KBM-7 (cell line): ENCODE data around the gene SLC1A3.

Experiments
- DNase-seq: peaks from one replicate; pipeline ENCODE4 v3.0.0-alpha.2; 2015
- in situ Hi-C: fragments of 300-500 bp; cut with MboI; formaldehyde crosslinking; loops from 2 replicates; pipeline ENCODE4 v1.14.3; 2020; ENCODE audit warnings: low sequenced_read_pairs, low pct_unique_long_range_greater_than_20kb, mixed read lengths

SLC1A3 gene

GRCh38 chr5:36728697-36729543, 122.5 kb downstream of the SLC1A3 start:
- in situ Hi-C loops: loop anchor here (25.0 kb wide), 1 partner anchor 133 kb away; no protein-coding TSS in a partner anchor
- peak; percentile 70 for DNase-seq

GRCh38 chr5:36730537-36731216, 124.3 kb downstream of the SLC1A3 start:
- in situ Hi-C loops: loop anchor here (25.0 kb wide), 1 partner anchor 132 kb away; no protein-coding TSS in a partner anchor
- no peak for DNase-seq

DNA sequence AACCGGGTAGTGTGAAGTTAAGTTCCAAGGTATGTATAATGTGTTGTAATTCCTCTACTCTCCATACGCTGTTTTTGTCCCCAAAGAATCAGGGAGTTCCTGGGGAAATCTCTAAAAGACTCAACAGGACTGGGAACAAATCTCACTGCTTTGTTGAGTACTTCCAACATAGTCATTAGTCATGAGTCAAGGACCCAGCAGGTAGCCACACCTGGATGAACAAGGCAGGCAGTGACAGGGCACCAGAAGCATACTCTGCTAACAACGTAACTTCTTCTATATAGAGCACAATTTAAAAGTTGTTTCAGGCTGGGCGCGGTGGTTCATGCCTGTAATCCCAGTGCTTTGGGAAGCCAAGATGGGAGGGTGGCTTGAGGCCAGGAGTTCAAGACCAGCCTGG, 126.8 kb downstream of the SLC1A3 start:
- in situ Hi-C loops: loop anchor here (25.0 kb wide), 1 partner anchor 129 kb away; no protein-coding TSS in a partner anchor
- DNase-seq: no peak

DNA sequence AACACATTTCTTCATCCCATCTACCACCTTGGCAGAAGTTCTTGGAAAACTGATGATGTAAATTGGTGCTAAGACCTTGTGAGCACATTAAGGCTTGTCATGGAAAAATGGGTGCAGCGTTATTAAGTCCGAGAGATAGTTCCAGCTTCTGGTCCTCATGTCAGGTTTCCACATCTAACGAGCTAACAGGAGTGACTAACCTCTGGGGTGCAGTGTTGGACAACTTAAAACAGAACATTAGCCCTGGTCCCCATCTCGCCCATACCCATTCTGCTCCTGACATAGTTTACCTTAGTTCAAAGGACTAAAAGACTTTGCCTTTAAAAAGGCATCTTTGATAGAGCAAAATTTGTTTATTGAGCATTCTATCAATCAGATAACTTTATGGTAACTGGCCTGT, 128.0 kb downstream of the SLC1A3 start:
- DNase-seq: peak; percentile 33
- in situ Hi-C loops: loop anchor here (25.0 kb wide), 1 partner anchor 128 kb away; no protein-coding TSS in a partner anchor

- in situ Hi-C loops: loop anchor here (25.0 kb wide), 1 partner anchor 126 kb away; no protein-coding TSS in a partner anchor
Measured at GRCh38 chr5:36735891-36736290, 129.5 kb downstream of the SLC1A3 start.

More at GRCh38 chr5:36735891-36736290, 129.5 kb downstream of the SLC1A3 start:
- no peak for DNase-seq
